GM23338 (cell line): ENCODE data around the gene MIX23. TPM values are rescaled to one million over a fixed set of nuclear protein-coding genes. Genes with fewer than 3 reads are reported as not detected.
"Not testable (repeated sequence)": the region's sequence is repeated elsewhere in the genome, so short reads cannot be mapped to it uniquely, and the experiment has no call there.

Experiments
- ATAC-seq: fragments of 200-7000 bp; cut with Tn5 transposase; 3 replicates; pipeline ENCODE4 v1.9.1; 2020
- DNase-seq: peaks from one replicate; pipeline ENCODE4 v3.0.0-alpha.2; 2015; ENCODE audit warnings: low spot score
- H2AFZ ChIP-seq: fragments of 200-600 bp; sonication (generic); 2 replicates; pipeline ENCODE4 v1.8.0; 2016; ENCODE audit warnings: antibody characterized with exemption, mild to moderate bottlenecking, moderate library complexity
- H3F3A ChIP-seq: fragments of 200-600 bp; sonication (generic); replicated peaks from 2 replicates; pipeline ENCODE4 v1.8.0; 2017; ENCODE audit warnings: antibody characterized with exemption, mixed run types, low read depth
- H3K27ac ChIP-seq: fragments of 200-600 bp; sonication (generic); 2 replicates; pipeline ENCODE4 v1.6.1; 2016; ENCODE audit warnings: low read depth
- H3K27me3 ChIP-seq: fragments of 200-600 bp; sonication (generic); 2 replicates; pipeline ENCODE4 v1.8.0; 2016; ENCODE audit warnings: mild to moderate bottlenecking, mixed run types, moderate library complexity; ENCODE audit not compliant: insufficient read depth
- H3K36me3 ChIP-seq: fragments of 200-600 bp; sonication (generic); 2 replicates; pipeline ENCODE4 v1.8.0; 2016; ENCODE audit warnings: mild to moderate bottlenecking; ENCODE audit not compliant: insufficient read depth
- H3K4me1 ChIP-seq: fragments of 200-600 bp; sonication (generic); 2 replicates; pipeline ENCODE4 v1.8.0; 2016; ENCODE audit warnings: mild to moderate bottlenecking, moderate library complexity; ENCODE audit not compliant: insufficient read depth
- H3K4me2 ChIP-seq: fragments of 200-600 bp; sonication (generic); 2 replicates; pipeline ENCODE4 v1.7.1; 2017; ENCODE audit warnings: mixed run types
- H3K4me3 ChIP-seq: fragments of 200-600 bp; sonication (generic); 2 replicates; pipeline ENCODE4 v1.6.1; 2016; ENCODE audit warnings: mixed run types
- H3K79me2 ChIP-seq: fragments of 200-600 bp; sonication (generic); replicated peaks from 2 replicates; pipeline ENCODE4 v1.8.0; 2017; ENCODE audit warnings: mild to moderate bottlenecking; ENCODE audit not compliant: insufficient read depth
- H3K9me2 ChIP-seq: fragments of 200-600 bp; sonication (generic); 2 replicates; pipeline ENCODE4 v1.8.0; 2017; ENCODE audit not compliant: insufficient read depth
- H4K20me1 ChIP-seq: fragments of 200-600 bp; sonication (generic); replicated peaks from 2 replicates; pipeline ENCODE4 v1.8.0; 2017; ENCODE audit warnings: mild to moderate bottlenecking; ENCODE audit not compliant: insufficient read depth
- H3K27ac Mint-ChIP-seq: 2 replicates; pipeline ENCODE4 v1.8.0; 2020; ENCODE audit warnings: inconsistent platforms, mild to moderate bottlenecking, moderate library complexity, mixed read lengths
- H3K27me3 Mint-ChIP-seq: 3 replicates; pipeline ENCODE4 v1.8.0; 2022; ENCODE audit warnings: low read depth, mild to moderate bottlenecking, moderate library complexity, mixed read lengths, inconsistent platforms; ENCODE audit not compliant: insufficient read depth, poor library complexity
- H3K36me3 Mint-ChIP-seq: 3 replicates; pipeline ENCODE4 v1.8.0; 2021; ENCODE audit warnings: low read depth, mild to moderate bottlenecking, inconsistent platforms, moderate library complexity, mixed read lengths
- H3K4me1 Mint-ChIP-seq: 3 replicates; pipeline ENCODE4 v1.8.0; 2020; ENCODE audit warnings: mild to moderate bottlenecking, inconsistent platforms, mixed read lengths
- H3K4me3 Mint-ChIP-seq: 3 replicates; pipeline ENCODE4 v1.8.0; 2021; ENCODE audit warnings: moderate library complexity, mild to moderate bottlenecking, inconsistent platforms, mixed read lengths
- H3K9me3 Mint-ChIP-seq: 3 replicates; pipeline ENCODE4 v1.8.0; 2020; ENCODE audit warnings: moderate library complexity, mild to moderate bottlenecking, inconsistent platforms, mixed read lengths
- ETS1 ChIP-seq: IDR thresholded peaks from 2 replicates; pipeline ENCODE4 v1.6.1; 2016; ENCODE audit warnings: antibody characterized with exemption
- NANOG ChIP-seq: IDR thresholded peaks from 2 replicates; pipeline ENCODE4 v1.6.1; 2016; ENCODE audit warnings: antibody characterized with exemption, borderline replicate concordance
- polyA plus RNA-seq: library from polyadenylated mRNA; unstranded; fragments of >200 nt; fragmentation: Nextera tagmentation; extraction: Ambion mirVana; gene quantifications from 2 replicates; pipeline ENCODE4 v1.2.1, GENCODE V29; 2016
- total RNA-seq: library from RNA; depleted of rRNA; stranded (reverse); fragments of >200 nt; shearing (Covaris generic); gene quantifications from 2 replicates; pipeline ENCODE4 v1.2.3, GENCODE V29; 2014
- TF ChIP-seq, protein P1 (sequence below): fragments of 250-450 bp; sonication (Bioruptor Pico); IDR thresholded peaks from 2 replicates; pipeline ENCODE4 v1.5.0; 2020; ENCODE audit warnings: mild to moderate bottlenecking, moderate library complexity

MIX23 gene
- total and polyA plus RNA-seq, 2 experiments from 2014 or later: 57.7 to 146 TPM

DNA sequence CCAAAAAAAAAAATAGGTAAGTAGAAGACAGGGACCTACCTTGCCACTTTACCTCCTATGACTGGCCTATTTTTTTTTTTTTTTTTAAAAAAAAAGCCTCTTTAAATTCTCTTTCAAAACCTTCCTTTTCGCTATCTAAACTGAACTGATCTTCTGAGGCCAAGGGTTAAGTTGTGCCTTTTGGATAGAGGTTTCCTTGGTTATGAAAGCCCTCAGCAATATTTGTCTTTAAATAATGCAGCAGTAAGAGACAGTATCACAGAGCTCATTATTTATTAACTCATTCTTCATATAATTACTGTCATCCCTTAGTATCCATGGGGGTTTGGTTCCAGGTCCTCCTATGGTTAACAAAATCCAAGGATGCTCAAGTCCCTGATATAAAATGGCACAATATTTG, 9.0 kb downstream of the MIX23 start:
- ATAC-seq: no peak
- Mint-ChIP-seq H3K9me3 (no peaks in the 10 kb centered on the region), H3K4me3 (no peak overlapping the region), H3K36me3 (peaks cover 12% of the 10 kb centered on the region), H3K27me3 (no peaks in the 10 kb centered on the region), H3K27ac (no peak overlapping the region), H3K4me1 (no peaks in the 10 kb centered on the region; the same call in 2 of the 3 replicates)
- Histone ChIP-seq H2AFZ (no peak overlapping the region), H3K27ac (no peak overlapping the region), H3K9me2 (no peaks in the 10 kb centered on the region), H3K4me2 (no peak overlapping the region), H3K4me3 (no peak overlapping the region), H3K4me1 (no peaks in the 10 kb centered on the region), H3K27me3 (no peaks in the 10 kb centered on the region), H3K36me3 (no peaks in the 10 kb centered on the region), H4K20me1 (peaks cover 21% of the 10 kb centered on the region), H3F3A (no peaks in the 10 kb centered on the region), H3K79me2 (peaks cover 74% of the 10 kb centered on the region)
- TF ChIP-seq, protein P1, sequence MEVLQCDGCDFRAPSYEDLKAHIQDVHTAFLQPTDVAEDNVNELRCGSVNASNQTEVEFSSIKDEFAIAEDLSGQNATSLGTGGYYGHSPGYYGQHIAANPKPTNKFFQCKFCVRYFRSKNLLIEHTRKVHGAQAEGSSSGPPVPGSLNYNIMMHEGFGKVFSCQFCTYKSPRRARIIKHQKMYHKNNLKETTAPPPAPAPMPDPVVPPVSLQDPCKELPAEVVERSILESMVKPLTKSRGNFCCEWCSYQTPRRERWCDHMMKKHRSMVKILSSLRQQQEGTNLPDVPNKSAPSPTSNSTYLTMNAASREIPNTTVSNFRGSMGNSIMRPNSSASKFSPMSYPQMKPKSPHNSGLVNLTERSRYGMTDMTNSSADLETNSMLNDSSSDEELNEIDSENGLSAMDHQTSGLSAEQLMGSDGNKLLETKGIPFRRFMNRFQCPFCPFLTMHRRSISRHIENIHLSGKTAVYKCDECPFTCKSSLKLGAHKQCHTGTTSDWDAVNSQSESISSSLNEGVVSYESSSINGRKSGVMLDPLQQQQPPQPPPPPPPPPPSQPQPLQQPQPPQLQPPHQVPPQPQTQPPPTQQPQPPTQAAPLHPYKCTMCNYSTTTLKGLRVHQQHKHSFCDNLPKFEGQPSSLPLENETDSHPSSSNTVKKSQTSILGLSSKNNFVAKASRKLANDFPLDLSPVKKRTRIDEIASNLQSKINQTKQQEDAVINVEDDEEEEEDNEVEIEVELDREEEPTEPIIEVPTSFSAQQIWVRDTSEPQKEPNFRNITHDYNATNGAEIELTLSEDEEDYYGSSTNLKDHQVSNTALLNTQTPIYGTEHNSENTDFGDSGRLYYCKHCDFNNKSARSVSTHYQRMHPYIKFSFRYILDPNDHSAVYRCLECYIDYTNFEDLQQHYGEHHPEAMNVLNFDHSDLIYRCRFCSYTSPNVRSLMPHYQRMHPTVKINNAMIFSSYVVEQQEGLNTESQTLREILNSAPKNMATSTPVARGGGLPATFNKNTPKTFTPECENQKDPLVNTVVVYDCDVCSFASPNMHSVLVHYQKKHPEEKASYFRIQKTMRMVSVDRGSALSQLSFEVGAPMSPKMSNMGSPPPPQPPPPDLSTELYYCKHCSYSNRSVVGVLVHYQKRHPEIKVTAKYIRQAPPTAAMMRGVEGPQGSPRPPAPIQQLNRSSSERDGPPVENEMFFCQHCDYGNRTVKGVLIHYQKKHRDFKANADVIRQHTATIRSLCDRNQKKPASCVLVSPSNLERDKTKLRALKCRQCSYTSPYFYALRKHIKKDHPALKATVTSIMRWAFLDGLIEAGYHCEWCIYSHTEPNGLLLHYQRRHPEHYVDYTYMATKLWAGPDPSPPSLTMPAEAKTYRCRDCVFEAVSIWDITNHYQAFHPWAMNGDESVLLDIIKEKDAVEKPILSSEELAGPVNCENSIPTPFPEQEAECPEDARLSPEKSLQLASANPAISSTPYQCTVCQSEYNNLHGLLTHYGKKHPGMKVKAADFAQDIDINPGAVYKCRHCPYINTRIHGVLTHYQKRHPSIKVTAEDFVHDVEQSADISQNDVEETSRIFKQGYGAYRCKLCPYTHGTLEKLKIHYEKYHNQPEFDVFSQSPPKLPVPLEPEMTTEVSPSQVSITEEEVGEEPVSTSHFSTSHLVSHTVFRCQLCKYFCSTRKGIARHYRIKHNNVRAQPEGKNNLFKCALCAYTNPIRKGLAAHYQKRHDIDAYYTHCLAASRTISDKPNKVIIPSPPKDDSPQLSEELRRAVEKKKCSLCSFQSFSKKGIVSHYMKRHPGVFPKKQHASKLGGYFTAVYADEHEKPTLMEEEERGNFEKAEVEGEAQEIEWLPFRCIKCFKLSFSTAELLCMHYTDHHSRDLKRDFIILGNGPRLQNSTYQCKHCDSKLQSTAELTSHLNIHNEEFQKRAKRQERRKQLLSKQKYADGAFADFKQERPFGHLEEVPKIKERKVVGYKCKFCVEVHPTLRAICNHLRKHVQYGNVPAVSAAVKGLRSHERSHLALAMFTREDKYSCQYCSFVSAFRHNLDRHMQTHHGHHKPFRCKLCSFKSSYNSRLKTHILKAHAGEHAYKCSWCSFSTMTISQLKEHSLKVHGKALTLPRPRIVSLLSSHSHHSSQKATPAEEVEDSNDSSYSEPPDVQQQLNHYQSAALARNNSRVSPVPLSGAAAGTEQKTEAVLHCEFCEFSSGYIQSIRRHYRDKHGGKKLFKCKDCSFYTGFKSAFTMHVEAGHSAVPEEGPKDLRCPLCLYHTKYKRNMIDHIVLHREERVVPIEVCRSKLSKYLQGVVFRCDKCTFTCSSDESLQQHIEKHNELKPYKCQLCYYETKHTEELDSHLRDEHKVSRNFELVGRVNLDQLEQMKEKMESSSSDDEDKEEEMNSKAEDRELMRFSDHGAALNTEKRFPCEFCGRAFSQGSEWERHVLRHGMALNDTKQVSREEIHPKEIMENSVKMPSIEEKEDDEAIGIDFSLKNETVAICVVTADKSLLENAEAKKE (CRISPR knock-in tag): no peak
- no peak for DNase-seq

GRCh38 chr3:122366379-122366749, 16.7 kb downstream of the MIX23 start:
- Mint-ChIP-seq H3K9me3 (no peaks in the 10 kb centered on the region), H3K27me3 (peaks cover 2% of the 10 kb centered on the region), H3K36me3 (peaks cover 48% of the 10 kb centered on the region), H3K4me1 (peaks cover 4% of the 10 kb centered on the region), H3K4me3 (no peak overlapping the region), H3K27ac (no peak overlapping the region; the same call in 1 of the 2 replicates)
- TF ChIP-seq ETS1 (no peak), NANOG (no peak)
- Histone ChIP-seq H3K4me1 (peaks cover 3% of the 10 kb centered on the region; the same call in 1 of the 2 replicates), H3K36me3 (peaks cover 13% of the 10 kb centered on the region; the same call in 1 of the 2 replicates), H3K4me3 (no peak overlapping the region), H3F3A (no peaks in the 10 kb centered on the region), H3K9me2 (no peaks in the 10 kb centered on the region), H2AFZ (no peak overlapping the region), H3K4me2 (no peak overlapping the region), H3K79me2 (0 out of 2 replicates have a peak, but pooled peaks cover 3% of the 10 kb centered on the region), H3K27me3 (no peaks in the 10 kb centered on the region), H4K20me1 (peaks cover 4% of the 10 kb centered on the region; the same call in 1 of the 2 replicates), H3K27ac (no peak overlapping the region)
- ATAC-seq: no peak
- DNase-seq: no peak

- not testable (repeated sequence) for H3K4me1 ChIP-seq, H4K20me1 ChIP-seq, H3F3A ChIP-seq, H3K4me3 Mint-ChIP-seq, H3K27me3 Mint-ChIP-seq, H2AFZ ChIP-seq, H3K4me3 ChIP-seq, H3K27ac ChIP-seq, H3K9me3 Mint-ChIP-seq, H3K9me2 ChIP-seq, H3K27ac Mint-ChIP-seq, H3K4me1 Mint-ChIP-seq, H3K4me2 ChIP-seq, ATAC-seq, H3K27me3 ChIP-seq, DNase-seq, H3K79me2 ChIP-seq
- H3K36me3 ChIP-seq: peaks cover 13% of the 10 kb centered on the region; the same call in 1 of the 2 replicates
- peaks cover 51% of the 10 kb centered on the region for H3K36me3 Mint-ChIP-seq
These were observed 17.3 kb downstream of the MIX23 start for GRCh38 chr3:122365582-122366378.
